Measurements from ENCODE around the gene ETNK2.

GRCh38 chr1:204201348-204202040, 49.6 kb upstream of the ETNK2 start:
- TF ChIP-seq, protein P1, sequence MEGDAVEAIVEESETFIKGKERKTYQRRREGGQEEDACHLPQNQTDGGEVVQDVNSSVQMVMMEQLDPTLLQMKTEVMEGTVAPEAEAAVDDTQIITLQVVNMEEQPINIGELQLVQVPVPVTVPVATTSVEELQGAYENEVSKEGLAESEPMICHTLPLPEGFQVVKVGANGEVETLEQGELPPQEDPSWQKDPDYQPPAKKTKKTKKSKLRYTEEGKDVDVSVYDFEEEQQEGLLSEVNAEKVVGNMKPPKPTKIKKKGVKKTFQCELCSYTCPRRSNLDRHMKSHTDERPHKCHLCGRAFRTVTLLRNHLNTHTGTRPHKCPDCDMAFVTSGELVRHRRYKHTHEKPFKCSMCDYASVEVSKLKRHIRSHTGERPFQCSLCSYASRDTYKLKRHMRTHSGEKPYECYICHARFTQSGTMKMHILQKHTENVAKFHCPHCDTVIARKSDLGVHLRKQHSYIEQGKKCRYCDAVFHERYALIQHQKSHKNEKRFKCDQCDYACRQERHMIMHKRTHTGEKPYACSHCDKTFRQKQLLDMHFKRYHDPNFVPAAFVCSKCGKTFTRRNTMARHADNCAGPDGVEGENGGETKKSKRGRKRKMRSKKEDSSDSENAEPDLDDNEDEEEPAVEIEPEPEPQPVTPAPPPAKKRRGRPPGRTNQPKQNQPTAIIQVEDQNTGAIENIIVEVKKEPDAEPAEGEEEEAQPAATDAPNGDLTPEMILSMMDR (conservative IDR thresholded peaks at IDR 0.05; ENCODE audit: low read depth in 2 of 2): no peak
- TF ChIP-seq, protein P2, sequence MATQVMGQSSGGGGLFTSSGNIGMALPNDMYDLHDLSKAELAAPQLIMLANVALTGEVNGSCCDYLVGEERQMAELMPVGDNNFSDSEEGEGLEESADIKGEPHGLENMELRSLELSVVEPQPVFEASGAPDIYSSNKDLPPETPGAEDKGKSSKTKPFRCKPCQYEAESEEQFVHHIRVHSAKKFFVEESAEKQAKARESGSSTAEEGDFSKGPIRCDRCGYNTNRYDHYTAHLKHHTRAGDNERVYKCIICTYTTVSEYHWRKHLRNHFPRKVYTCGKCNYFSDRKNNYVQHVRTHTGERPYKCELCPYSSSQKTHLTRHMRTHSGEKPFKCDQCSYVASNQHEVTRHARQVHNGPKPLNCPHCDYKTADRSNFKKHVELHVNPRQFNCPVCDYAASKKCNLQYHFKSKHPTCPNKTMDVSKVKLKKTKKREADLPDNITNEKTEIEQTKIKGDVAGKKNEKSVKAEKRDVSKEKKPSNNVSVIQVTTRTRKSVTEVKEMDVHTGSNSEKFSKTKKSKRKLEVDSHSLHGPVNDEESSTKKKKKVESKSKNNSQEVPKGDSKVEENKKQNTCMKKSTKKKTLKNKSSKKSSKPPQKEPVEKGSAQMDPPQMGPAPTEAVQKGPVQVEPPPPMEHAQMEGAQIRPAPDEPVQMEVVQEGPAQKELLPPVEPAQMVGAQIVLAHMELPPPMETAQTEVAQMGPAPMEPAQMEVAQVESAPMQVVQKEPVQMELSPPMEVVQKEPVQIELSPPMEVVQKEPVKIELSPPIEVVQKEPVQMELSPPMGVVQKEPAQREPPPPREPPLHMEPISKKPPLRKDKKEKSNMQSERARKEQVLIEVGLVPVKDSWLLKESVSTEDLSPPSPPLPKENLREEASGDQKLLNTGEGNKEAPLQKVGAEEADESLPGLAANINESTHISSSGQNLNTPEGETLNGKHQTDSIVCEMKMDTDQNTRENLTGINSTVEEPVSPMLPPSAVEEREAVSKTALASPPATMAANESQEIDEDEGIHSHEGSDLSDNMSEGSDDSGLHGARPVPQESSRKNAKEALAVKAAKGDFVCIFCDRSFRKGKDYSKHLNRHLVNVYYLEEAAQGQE (IDR thresholded peaks at IDR 0.05; ENCODE audit: unreplicated experiment): no peak
- no peak for TF ChIP-seq JUNB (IDR thresholded peaks at IDR 0.05; ENCODE audit: unreplicated experiment)
- no peak for TF ChIP-seq CREB1 (CRISPR knock-in tag; IDR thresholded peaks at IDR 0.05; ENCODE audit: low read depth)
- TF ChIP-seq STAT1 (IDR thresholded peaks at IDR 0.05; ENCODE audit: unreplicated experiment): no peak
- no peak for TF ChIP-seq EZH2phosphoT487 (IDR thresholded peaks at IDR 0.05; ENCODE audit: unreplicated experiment)
- TF ChIP-seq POLR2AphosphoS5 (IDR thresholded peaks at IDR 0.05; ENCODE audit: low read depth): no peak
- TF ChIP-seq ZNF331 (CRISPR knock-in tag; IDR thresholded peaks at IDR 0.05; ENCODE audit: low read depth): no peak
- TF ChIP-seq, protein P3, sequence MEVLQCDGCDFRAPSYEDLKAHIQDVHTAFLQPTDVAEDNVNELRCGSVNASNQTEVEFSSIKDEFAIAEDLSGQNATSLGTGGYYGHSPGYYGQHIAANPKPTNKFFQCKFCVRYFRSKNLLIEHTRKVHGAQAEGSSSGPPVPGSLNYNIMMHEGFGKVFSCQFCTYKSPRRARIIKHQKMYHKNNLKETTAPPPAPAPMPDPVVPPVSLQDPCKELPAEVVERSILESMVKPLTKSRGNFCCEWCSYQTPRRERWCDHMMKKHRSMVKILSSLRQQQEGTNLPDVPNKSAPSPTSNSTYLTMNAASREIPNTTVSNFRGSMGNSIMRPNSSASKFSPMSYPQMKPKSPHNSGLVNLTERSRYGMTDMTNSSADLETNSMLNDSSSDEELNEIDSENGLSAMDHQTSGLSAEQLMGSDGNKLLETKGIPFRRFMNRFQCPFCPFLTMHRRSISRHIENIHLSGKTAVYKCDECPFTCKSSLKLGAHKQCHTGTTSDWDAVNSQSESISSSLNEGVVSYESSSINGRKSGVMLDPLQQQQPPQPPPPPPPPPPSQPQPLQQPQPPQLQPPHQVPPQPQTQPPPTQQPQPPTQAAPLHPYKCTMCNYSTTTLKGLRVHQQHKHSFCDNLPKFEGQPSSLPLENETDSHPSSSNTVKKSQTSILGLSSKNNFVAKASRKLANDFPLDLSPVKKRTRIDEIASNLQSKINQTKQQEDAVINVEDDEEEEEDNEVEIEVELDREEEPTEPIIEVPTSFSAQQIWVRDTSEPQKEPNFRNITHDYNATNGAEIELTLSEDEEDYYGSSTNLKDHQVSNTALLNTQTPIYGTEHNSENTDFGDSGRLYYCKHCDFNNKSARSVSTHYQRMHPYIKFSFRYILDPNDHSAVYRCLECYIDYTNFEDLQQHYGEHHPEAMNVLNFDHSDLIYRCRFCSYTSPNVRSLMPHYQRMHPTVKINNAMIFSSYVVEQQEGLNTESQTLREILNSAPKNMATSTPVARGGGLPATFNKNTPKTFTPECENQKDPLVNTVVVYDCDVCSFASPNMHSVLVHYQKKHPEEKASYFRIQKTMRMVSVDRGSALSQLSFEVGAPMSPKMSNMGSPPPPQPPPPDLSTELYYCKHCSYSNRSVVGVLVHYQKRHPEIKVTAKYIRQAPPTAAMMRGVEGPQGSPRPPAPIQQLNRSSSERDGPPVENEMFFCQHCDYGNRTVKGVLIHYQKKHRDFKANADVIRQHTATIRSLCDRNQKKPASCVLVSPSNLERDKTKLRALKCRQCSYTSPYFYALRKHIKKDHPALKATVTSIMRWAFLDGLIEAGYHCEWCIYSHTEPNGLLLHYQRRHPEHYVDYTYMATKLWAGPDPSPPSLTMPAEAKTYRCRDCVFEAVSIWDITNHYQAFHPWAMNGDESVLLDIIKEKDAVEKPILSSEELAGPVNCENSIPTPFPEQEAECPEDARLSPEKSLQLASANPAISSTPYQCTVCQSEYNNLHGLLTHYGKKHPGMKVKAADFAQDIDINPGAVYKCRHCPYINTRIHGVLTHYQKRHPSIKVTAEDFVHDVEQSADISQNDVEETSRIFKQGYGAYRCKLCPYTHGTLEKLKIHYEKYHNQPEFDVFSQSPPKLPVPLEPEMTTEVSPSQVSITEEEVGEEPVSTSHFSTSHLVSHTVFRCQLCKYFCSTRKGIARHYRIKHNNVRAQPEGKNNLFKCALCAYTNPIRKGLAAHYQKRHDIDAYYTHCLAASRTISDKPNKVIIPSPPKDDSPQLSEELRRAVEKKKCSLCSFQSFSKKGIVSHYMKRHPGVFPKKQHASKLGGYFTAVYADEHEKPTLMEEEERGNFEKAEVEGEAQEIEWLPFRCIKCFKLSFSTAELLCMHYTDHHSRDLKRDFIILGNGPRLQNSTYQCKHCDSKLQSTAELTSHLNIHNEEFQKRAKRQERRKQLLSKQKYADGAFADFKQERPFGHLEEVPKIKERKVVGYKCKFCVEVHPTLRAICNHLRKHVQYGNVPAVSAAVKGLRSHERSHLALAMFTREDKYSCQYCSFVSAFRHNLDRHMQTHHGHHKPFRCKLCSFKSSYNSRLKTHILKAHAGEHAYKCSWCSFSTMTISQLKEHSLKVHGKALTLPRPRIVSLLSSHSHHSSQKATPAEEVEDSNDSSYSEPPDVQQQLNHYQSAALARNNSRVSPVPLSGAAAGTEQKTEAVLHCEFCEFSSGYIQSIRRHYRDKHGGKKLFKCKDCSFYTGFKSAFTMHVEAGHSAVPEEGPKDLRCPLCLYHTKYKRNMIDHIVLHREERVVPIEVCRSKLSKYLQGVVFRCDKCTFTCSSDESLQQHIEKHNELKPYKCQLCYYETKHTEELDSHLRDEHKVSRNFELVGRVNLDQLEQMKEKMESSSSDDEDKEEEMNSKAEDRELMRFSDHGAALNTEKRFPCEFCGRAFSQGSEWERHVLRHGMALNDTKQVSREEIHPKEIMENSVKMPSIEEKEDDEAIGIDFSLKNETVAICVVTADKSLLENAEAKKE (CRISPR knock-in tag; IDR thresholded peaks at IDR 0.05): no peak
- TF ChIP-seq EZH2 (IDR thresholded peaks at IDR 0.05; ENCODE audit: low read depth, unreplicated experiment): no peak
- TF ChIP-seq ZNF114 (CRISPR knock-in tag; IDR thresholded peaks at IDR 0.05): no peak
- no peak for TF ChIP-seq NANOG (IDR thresholded peaks at IDR 0.05; ENCODE audit: borderline replicate concordance)
